DMS114 treated with DMSO at 0.1 percent for 48 hours (cell line): Measurements from ENCODE around the gene BTF3L4.
"Not testable (repeated sequence)": the region's sequence is repeated elsewhere in the genome, so short reads cannot be mapped to it uniquely, and the experiment has no call there.

Experiments used
- DNase-seq: peaks from one replicate; lab custom pipeline; 2025; ENCODE audit not compliant: unreplicated experiment; lab: John Stamatoyannopoulos, UW

BTF3L4 gene

DNA sequence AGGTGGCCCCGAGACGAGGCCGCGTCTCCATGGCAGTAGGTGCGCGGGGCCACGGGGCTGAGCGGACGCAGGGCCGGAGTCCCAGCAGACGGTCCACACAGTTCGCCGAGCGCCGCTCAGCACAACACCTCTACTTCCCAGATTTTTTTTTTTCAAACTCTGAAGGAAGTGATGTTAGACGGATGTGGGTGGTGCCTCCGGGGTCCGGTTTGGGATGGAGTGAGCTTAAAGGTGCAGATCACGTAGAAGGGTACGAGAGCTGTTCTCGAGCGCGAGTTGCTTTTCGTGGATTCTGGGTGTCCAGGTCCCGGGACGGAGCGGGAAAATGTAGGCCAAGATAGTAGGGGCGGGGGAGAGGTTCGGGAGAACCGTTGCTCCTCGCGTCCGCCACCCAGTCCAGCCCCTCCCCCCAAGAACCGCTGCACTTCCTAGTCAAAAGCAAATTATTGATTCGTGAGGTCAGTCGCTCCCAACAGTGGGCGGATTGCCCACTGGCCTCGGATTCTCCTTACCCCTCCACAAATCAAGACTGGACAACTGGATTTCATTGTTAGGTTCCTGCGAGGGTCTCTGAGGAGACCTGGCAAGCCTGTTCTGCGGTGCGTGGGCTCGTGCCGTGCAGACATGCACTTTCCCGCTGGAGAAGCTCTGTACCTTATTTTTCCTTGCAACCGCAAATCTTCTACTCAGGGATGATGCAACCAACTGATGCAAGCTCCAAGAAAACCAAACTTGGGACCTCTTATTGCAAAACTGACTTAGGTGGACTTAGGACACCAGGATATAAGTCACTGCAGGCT is 829 bp upstream of the BTF3L4 start, which contains the start of gene TXNDC12:
Gene TXNDC12, minus strand, starts transcription at position 126 of the 800 bp plus-strand sequence. Its CDS starts 95 bp downstream, at position 31.
- DNase-seq, result peak; percentile 94

DNA sequence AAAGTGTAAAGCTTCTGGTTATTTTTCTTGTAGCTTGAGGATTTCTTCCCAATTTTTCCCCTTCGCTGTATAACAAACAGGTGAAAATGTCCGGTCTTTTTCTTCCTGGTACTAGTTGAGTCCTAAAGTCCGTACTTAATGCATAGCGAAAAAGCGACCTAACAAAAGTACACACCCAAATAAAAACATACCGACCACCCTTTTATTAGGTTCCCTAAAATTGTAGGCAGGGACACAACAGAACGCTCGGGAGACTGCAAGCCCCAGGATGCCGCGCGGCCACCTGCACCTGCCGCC is 281 bp upstream of the BTF3L4 start:
- no peak for DNase-seq

GRCh38 chr1:52056937-52057231 is 789 bp downstream of the BTF3L4 start:
- DNase-seq, result no peak

GRCh38 chr1:52057255-52057654 is 1.2 kb downstream of the BTF3L4 start:
- no peak for DNase-seq

- DNase-seq, result no peak
Observed at GRCh38 chr1:52057876-52058415, 1.9 kb downstream of the BTF3L4 start.

GRCh38 chr1:52059321-52059720 is 3.2 kb downstream of the BTF3L4 start:
- DNase-seq, result no peak

DNA sequence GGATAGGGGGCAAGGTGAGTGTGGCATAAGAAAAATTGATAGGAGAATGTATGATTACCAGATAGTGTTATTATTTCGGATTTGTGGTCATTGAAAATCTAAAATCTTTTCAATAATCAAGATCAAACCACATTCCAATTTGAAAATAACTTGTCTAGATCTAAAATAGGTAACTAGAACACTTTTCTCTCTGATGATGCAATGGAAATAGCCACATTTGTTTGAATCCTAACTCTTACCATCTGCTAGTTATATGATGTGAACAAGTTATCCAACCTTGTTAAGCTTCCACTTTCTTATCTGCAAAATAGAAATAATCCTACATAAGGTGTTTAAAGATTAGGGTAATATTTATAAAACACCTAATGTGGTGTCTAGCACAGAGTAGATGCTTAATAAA is 3.8 kb downstream of the BTF3L4 start:
- no peak for DNase-seq

DNA sequence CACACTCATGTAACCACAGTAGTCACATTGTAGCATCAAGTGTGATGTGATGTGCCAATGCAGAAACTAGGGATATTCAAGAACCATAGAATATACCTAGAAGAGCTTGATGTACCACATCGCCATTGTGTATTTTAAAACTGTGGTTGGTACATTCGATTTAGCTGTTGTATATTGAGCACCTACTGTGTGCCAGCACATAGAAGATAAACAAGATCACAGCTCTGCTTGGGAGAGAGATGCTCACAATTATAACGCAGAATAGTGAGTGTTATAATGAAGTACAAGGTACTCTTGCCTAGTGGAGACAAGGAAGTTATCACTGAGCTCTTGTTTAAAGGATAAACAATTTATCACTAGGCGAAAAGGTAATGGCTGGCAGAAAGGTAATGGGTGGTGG is 4.7 kb downstream of the BTF3L4 start:
- DNase-seq, result no peak

GRCh38 chr1:52063192-52063591 is 7.1 kb downstream of the BTF3L4 start:
- no peak for DNase-seq

DNA sequence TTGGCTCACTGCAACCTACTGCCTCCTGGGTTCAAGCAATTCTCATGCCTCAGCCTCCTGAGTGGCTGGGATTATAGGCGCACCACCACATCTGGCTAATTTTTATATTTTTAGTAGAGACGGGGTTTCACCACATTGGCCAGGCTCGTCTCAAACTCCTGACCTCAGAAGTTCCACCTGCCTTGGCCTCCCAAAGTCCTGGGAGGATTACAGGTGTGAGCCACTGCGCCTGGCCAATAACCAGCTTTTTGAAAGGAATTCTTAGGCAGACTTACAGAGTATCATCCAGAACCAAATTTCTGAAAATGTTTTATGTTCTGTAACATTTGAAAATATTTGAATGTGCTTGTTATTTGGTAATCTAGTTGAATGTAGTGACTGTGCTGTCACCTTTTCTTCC is 14.6 kb downstream of the BTF3L4 start:
- no peak for DNase-seq

GRCh38 chr1:52072291-52072690 is 16.2 kb downstream of the BTF3L4 start:
- DNase-seq, result no peak

DNA sequence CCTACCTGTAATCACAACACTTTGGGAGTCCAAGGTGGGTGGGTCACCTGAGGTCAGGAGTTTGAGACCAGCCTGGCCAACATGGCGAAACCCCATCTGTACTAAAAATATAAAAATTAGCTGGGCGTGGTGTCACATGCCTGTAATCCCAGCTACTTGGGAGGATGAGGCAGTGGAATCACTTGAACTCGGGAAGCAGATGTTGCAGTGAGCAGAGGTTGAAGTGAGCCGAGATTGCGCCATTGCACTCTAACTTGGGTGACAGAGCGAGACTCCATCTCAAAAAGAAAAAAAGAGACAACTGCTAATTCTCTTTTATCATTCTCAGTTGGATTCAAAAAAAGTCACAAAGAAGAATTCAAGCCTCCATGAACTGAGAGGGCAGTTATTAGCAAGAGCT is 21.2 kb downstream of the BTF3L4 start:
- not testable (repeated sequence) for DNase-seq

GRCh38 chr1:52080014-52080415 is 23.9 kb downstream of the BTF3L4 start:
- no peak for DNase-seq

- DNase-seq, result not testable (repeated sequence)
Observed at GRCh38 chr1:52087892-52088291, 31.8 kb downstream of the BTF3L4 start.

DNA sequence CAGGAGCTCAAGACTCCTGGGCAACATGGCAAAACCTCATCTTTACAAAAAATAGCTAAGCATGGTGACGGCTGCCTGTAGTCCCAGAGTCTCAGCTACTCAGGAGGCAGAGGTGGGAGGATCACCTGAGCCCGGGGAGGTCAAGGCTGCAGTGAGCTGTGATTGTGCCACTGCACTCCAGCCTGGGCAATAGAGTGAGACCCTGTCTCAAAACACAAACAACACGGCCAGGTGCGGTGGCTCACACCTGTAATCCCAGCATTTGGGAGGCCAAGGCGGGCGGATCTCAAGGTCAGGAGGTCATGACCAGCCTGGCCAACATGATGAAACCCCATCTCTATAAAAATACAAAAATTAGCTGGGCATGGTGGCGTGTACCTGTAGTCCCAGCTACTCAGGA is 38.2 kb downstream of the BTF3L4 start:
- not testable (repeated sequence) for DNase-seq

- DNase-seq, result no peak
Observed at GRCh38 chr1:52096216-52096615, 40.1 kb downstream of the BTF3L4 start.

DNA sequence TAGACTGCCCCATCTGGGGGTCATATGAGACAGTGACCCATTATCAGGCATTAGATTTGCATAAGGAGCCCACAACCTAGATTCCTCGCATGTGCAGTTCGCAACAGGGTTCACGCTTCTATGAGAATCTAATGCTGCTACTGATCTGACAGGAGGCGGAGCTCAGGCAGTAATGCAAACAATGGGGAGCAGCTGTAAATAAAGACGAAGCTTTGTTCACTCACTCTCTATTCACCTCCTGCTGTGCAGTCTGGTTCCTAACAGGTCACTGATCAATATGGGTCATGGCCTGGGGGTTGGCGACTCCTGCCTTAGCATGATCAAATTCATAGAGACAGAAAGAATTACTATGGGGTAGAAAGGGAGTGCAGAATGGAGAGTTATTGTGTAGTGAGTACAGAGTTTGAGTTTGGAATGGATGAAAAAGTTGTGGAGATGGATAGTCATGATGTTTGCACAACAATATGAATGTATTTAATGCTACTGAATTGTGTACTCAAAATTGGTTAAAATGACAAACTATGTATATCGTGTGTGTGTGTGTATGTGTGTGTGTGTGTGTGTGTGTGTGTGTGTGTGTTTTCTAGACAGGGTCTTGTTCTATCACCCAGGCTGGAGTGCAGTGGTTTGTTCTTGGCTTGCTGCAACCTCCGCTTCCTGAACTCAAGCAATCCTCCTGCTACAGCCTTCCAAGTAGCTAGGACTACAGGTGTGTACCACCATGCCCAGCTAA is 42.2 kb downstream of the BTF3L4 start:
- DNase-seq, result no peak

DNA sequence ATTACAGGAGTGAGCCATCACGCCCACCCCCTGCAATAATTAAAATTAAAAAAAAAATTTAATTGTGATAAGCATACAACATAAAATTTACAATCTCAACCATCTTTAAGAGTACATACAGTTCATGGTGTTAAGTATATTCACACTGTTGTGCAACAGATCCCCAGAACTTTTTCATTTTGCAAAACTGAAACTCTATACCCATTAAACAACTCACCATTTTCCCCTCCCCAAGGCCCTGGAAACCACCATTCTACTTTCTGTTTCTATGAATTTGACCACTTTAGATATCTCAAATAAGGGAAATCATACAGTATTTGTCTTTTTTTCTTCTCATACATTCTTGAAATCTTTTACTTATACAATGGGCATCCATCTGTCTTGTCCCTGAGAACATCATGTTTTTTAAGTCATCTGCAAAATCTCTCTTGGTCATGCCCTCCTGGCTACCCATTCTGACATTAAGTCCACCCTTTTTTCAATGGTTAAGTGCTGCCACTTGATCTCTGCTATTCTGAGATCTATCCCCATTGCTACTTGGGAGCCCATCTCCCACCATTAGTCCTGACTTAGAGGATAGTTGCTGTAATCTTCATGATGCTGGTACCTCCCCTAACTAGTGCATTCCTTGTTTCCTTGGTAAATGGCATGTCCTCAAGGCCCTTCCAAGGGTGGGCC is 46.4 kb downstream of the BTF3L4 start:
- DNase-seq, result no peak

DNA sequence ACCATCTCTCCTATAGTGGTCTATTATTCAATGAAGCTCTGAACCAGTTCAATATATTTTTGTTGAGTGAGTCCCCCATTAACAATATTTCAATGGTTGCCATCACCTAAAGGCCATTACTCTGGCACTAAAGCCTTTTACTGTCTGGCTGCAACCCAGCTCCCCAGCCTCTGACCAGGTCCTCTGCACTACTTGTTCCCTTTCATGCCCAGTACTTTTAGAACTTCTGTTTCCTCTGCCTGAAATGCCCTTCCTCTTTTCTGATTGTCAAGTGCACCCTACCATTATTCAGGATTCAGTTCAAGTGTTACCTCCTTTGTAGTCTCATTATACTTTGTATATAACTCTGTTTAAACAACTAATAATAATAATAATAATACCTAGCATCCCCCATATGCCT is 55.4 kb downstream of the BTF3L4 start:
- no peak for DNase-seq

DNA sequence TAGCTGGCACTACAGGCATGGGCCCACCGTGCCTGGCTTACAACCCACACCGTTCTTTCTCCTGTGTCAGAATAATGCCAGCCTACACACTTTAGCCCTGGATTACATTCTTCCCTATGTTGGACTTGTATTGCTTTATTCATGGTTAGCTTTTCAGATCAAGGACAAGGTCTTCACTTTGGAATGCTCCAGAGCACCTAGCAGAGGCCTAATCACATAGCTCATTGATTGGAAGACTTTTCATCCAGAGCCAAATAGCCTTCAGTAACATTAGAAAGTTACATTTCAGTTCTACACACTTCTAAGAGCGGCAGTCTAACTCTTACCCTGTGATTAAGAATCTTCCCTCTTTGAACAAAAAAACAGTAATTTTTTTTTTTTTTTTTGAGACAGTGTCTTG is 56.4 kb downstream of the BTF3L4 start:
- DNase-seq, result no peak

DNA sequence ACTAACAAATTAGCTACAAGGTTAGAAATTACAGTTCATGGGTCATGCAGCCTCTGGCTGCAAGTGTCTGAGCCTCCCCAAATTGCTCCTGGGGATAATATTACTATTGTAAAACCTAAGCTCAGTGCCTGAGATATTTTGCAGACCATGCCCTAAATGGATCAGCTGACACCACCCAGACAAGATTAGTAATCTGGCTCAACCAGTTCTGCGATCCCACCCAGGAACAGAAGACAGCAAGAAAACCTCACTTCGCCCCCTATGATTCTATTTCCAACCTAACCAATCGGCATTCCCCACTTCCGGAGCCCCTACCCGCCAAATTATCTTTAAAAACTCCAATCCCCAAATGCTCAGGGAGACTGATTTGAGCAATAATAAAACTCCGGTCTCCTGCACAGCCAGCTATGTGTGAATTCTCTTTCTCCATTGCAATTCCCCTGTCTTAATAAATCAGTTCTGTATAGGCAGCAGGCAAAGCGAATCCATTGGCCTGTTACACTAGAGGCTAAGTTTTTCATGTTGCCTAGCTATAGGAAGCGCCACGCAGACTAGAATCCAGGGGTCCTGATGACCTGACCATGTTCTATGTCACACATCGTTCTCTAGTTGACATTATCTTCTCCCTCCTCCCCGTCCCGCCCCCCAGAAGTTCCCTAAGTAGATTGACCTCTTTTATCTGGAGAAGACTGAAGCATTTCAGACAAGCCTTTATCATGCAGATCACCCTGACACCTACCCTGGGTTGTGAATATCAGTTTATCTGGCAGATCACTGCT is 63.4 kb downstream of the BTF3L4 start:
- DNase-seq, result no peak
